ENCODE results near the gene GNB1L.

- TF ChIP-seq, protein P1, sequence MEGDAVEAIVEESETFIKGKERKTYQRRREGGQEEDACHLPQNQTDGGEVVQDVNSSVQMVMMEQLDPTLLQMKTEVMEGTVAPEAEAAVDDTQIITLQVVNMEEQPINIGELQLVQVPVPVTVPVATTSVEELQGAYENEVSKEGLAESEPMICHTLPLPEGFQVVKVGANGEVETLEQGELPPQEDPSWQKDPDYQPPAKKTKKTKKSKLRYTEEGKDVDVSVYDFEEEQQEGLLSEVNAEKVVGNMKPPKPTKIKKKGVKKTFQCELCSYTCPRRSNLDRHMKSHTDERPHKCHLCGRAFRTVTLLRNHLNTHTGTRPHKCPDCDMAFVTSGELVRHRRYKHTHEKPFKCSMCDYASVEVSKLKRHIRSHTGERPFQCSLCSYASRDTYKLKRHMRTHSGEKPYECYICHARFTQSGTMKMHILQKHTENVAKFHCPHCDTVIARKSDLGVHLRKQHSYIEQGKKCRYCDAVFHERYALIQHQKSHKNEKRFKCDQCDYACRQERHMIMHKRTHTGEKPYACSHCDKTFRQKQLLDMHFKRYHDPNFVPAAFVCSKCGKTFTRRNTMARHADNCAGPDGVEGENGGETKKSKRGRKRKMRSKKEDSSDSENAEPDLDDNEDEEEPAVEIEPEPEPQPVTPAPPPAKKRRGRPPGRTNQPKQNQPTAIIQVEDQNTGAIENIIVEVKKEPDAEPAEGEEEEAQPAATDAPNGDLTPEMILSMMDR (IDR thresholded peaks at IDR 0.05; ENCODE audit: low read depth, low read length): no peak
- no peak for TF ChIP-seq EZH2phosphoT487 (IDR thresholded peaks at IDR 0.05; ENCODE audit: low read depth)
Observed at GRCh38 chr22:19892257-19892879, 37.7 kb upstream of the GNB1L start.
